H1 (cell line): ENCODE measurements around the gene SPEN. TPM values are rescaled to one million over a fixed set of nuclear protein-coding genes. Genes with fewer than 3 reads are reported as not detected.

Experiments
- CTCF ChIA-PET: fragments of 300-600 bp; sonication (Branson Sonifier 250); formaldehyde crosslinking; loops from one replicate; lab custom pipeline; 2021; ENCODE audit not compliant: partially characterized antibody; lab: Charles Lee
- POLR2A ChIA-PET: fragments of 300-600 bp; sonication (Branson Sonifier 250); formaldehyde crosslinking; loops from one replicate; lab custom pipeline; 2021; ENCODE audit warnings: inconsistent platforms; ENCODE audit not compliant: partially characterized antibody; lab: Charles Lee
- DNase-seq, 2 experiments: peaks; one replicate each; pipeline versions ENCODE4 v3.0.0 to v3.0.0-alpha.2; 2010 to 2022; ENCODE audit warnings: low spot score in 2 of 2, low read depth in 1 of 2, mixed read lengths in 1 of 2
- FAIRE-seq: peaks from 2 replicates; lab custom pipeline; 2011; peaks lifted over from hg19 to GRCh38; lab: Jason Lieb, UNC
- H2AFZ ChIP-seq: 2 replicates; pipeline ENCODE4 v1.8.1; 2012; ENCODE audit warnings: low read length, inconsistent platforms
- H2AK5ac ChIP-seq: 2 replicates; pipeline ENCODE4 v1.6.1; 2013; ENCODE audit warnings: low read depth, low read length
- H2BK120ac ChIP-seq: replicated peaks from 2 replicates; pipeline ENCODE3; 2013; ENCODE audit warnings: low read depth, low read length, inconsistent platforms
- H2BK12ac ChIP-seq: 2 replicates; pipeline ENCODE4 v1.6.1; 2013; ENCODE audit warnings: low read depth, low read length
- H2BK15ac ChIP-seq: 2 replicates; pipeline ENCODE4 v1.6.1; 2013; ENCODE audit warnings: low read length
- H2BK20ac ChIP-seq: 2 replicates; pipeline ENCODE4 v1.6.1; 2013; ENCODE audit warnings: low read length
- H2BK5ac ChIP-seq: 2 replicates; pipeline ENCODE4 v1.6.1; 2013; ENCODE audit warnings: low read depth, low read length
- H3K14ac ChIP-seq: 2 replicates; pipeline ENCODE4 v1.6.1; 2013; ENCODE audit warnings: inconsistent platforms; ENCODE audit not compliant: insufficient read length
- H3K18ac ChIP-seq: 2 replicates; pipeline ENCODE4 v1.6.1; 2013; ENCODE audit warnings: low read length; ENCODE audit errors: extremely low read depth
- H3K23ac ChIP-seq: 2 replicates; pipeline ENCODE4 v1.6.1; 2013; ENCODE audit warnings: inconsistent platforms; ENCODE audit not compliant: insufficient read length
- H3K23me2 ChIP-seq: 2 replicates; pipeline ENCODE4 v1.6.1; 2013; ENCODE audit warnings: low read depth, low read length
- H3K27ac ChIP-seq: 2 replicates; pipeline ENCODE4 v1.6.1; 2011; ENCODE audit warnings: low read depth, low read length, inconsistent platforms
- H3K27me3 ChIP-seq, 4 experiments: replicated peaks in 1 of 4; 1 replicate in 1 of 4; 2 replicates in 3 of 4; pipeline versions ENCODE4 v1.6.1 to v1.8.1; 2011 to 2013; ENCODE audit warnings: low read length in 3 of 4, mild to moderate bottlenecking in 3 of 4, inconsistent platforms in 2 of 4, mixed read lengths in 2 of 4, moderate library complexity in 1 of 4; ENCODE audit not compliant: control insufficient read depth in 3 of 4, insufficient read depth in 3 of 4; ENCODE audit errors: extremely low read depth in 1 of 4
- H3K36me3 ChIP-seq, 4 experiments: 2 replicates each; pipeline versions ENCODE4 v1.6.1 to v1.8.1; 2011 to 2013; ENCODE audit warnings: mild to moderate bottlenecking in 4 of 4, low read length in 3 of 4, moderate library complexity in 2 of 4, control low read depth in 1 of 4, inconsistent platforms in 1 of 4; ENCODE audit not compliant: insufficient read depth in 4 of 4, control insufficient read depth in 2 of 4
- H3K4ac ChIP-seq: replicated peaks from 2 replicates; pipeline ENCODE3; 2013; ENCODE audit warnings: low read length, low read depth, mixed read lengths, inconsistent platforms; ENCODE audit not compliant: insufficient read length
- H3K4me1 ChIP-seq, 4 experiments: replicated peaks in 1 of 4; 1 replicate in 1 of 4; 2 replicates in 3 of 4; pipeline versions ENCODE4 v1.6.1 to v1.8.1; 2011 to 2013; ENCODE audit warnings: low read length in 3 of 4, inconsistent platforms in 2 of 4, mixed read lengths in 1 of 4; ENCODE audit not compliant: insufficient read depth in 4 of 4, control insufficient read depth in 3 of 4
- H3K4me2 ChIP-seq, 2 experiments: 2 replicates each; pipeline versions ENCODE4 v1.6.1 to v1.8.1; 2011 to 2013; ENCODE audit warnings: low read depth in 2 of 2, low read length in 2 of 2, control low read depth in 1 of 2, inconsistent platforms in 1 of 2, mild to moderate bottlenecking in 1 of 2; ENCODE audit not compliant: insufficient read depth in 1 of 2
- H3K4me3 ChIP-seq, 4 experiments: fragments of 200-600, 300-600 bp in 1 of 4; sonication (generic), shearing (Covaris generic), sonication (Bioruptor Twin) in 1 of 4; 2 replicates each; pipeline versions ENCODE4 v1.5.1 to v1.8.1; 2011 to 2016; ENCODE audit warnings: low read length in 4 of 4, low read depth in 3 of 4, control low read depth in 2 of 4, inconsistent platforms in 2 of 4, mild to moderate bottlenecking in 2 of 4, mixed read lengths in 1 of 4, moderate library complexity in 1 of 4; ENCODE audit not compliant: insufficient read depth in 2 of 4; ENCODE audit errors: extremely low read depth in 1 of 4
- H3K56ac ChIP-seq: replicated peaks from 2 replicates; pipeline ENCODE3; 2013; ENCODE audit warnings: low read depth, mild to moderate bottlenecking, mixed read lengths, low read length, inconsistent platforms; ENCODE audit not compliant: insufficient read length
- H3K79me1 ChIP-seq: 2 replicates; pipeline ENCODE4 v1.6.1; 2013; ENCODE audit warnings: low read depth, low read length, control low read depth
- H3K79me2 ChIP-seq, 2 experiments: 2 replicates each; pipeline versions ENCODE4 v1.6.1 to v1.8.1; 2012 to 2013; ENCODE audit warnings: low read length in 2 of 2, mild to moderate bottlenecking in 2 of 2, inconsistent platforms in 1 of 2; ENCODE audit not compliant: insufficient read depth in 2 of 2, control insufficient read depth in 1 of 2
- H3K9ac ChIP-seq, 4 experiments: replicated peaks in 1 of 4; 1 replicate in 1 of 4; 2 replicates in 3 of 4; pipeline versions ENCODE4 v1.6.1 to v1.8.1; 2011 to 2013; ENCODE audit warnings: low read depth in 3 of 4, low read length in 3 of 4, control low read depth in 2 of 4, mild to moderate bottlenecking in 2 of 4, moderate library complexity in 2 of 4, inconsistent platforms in 1 of 4; ENCODE audit errors: extremely low read depth in 1 of 4
- H3K9me3 ChIP-seq, 2 experiments: 2 replicates each; pipeline versions ENCODE4 v1.6.1 to v1.8.1; 2012 to 2013; ENCODE audit warnings: mild to moderate bottlenecking in 2 of 2, moderate library complexity in 2 of 2, control low read depth in 1 of 2, inconsistent platforms in 1 of 2, low read depth in 1 of 2, low read length in 1 of 2, mixed read lengths in 1 of 2; ENCODE audit not compliant: insufficient read depth in 2 of 2
- H4K20me1 ChIP-seq, 2 experiments: replicated peaks in 1 of 2; 2 replicates each; pipeline versions ENCODE3 to v1.8.1; 2011 to 2013; ENCODE audit warnings: inconsistent platforms in 2 of 2, low read length in 2 of 2, mild to moderate bottlenecking in 1 of 2; ENCODE audit not compliant: insufficient read depth in 2 of 2, control insufficient read depth in 1 of 2
- H4K5ac ChIP-seq: 2 replicates; pipeline ENCODE4 v1.6.1; 2013; ENCODE audit warnings: low read length, low read depth, mixed read lengths, inconsistent platforms; ENCODE audit not compliant: insufficient read length
- H4K8ac ChIP-seq: 2 replicates; pipeline ENCODE4 v1.8.0; 2013; ENCODE audit warnings: mild to moderate bottlenecking, moderate library complexity, low read length, inconsistent platforms; ENCODE audit not compliant: insufficient read depth; ENCODE audit errors: extremely low read depth
- H4K91ac ChIP-seq: replicated peaks from 2 replicates; pipeline ENCODE3; 2013; ENCODE audit warnings: low read length, mixed read lengths, inconsistent platforms; ENCODE audit not compliant: insufficient read length
- BACH1 ChIP-seq: IDR thresholded peaks from 2 replicates; pipeline ENCODE4 v1.6.1; 2012; ENCODE audit warnings: low read length, improper control_type of control experiment
- CBX8 ChIP-seq: fragments of 300-800, 300-1000 bp; sonication (generic); IDR thresholded peaks from 2 replicates; pipeline ENCODE4 v1.7.1; 2016; ENCODE audit warnings: low read depth, low read length, borderline replicate concordance
- WGBS, 2 experiments: shearing (Covaris generic) in 1 of 2; methylation state at CpG; one replicate each; pipeline versions ENCODE4 v1.1.6 to v1.1.7; 2013 to 2015; ENCODE audit warnings: low lambda C conversion rate in 2 of 2, mixed read lengths in 2 of 2, inconsistent platforms in 1 of 2, low coverage in 1 of 2, missing lambda C conversion rate in 1 of 2; ENCODE audit not compliant: insufficient replicate concordance in 2 of 2, insufficient coverage in 1 of 2, insufficient read length in 1 of 2; ENCODE audit errors: extremely low coverage in 1 of 2, missing lambda C conversion rate in 1 of 2; 5-methylcytosine and 5-hydroxymethylcytosine counted together
- polyA plus RNA-seq, 7 experiments: library from polyadenylated mRNA; depleted of rRNA in 3 of 7; stranded (reverse) in 5 of 7; unstranded in 2 of 7; fragments of >200 nt in 5 of 7; fragments of 200-250 nt in 2 of 7; gene quantifications; 1 replicate in 5 of 7; 2 replicates in 1 of 7; 4 replicates in 1 of 7; pipeline versions ENCODE4 v1.2.1 to v1.2.3, GENCODE V29; 2011 to 2013; ENCODE audit warnings: missing spikeins in 2 of 7, mixed read lengths in 2 of 7
- total RNA-seq: library from RNA; stranded (reverse); fragmentation: NEBNext Ultra II Directional; extraction: Animal tissue kit (Norgen Biotek cat#: 25700); gene quantifications from 2 replicates; pipeline ENCODE4 v1.2.1, GENCODE V29; 2021

Gene SPEN
- total and polyA plus RNA-seq, 2 of the 8 experiments (the other 6 are each of a cell fraction or from before 2014, with no cell fraction given): 12.5 to 52.1 TPM

DNA sequence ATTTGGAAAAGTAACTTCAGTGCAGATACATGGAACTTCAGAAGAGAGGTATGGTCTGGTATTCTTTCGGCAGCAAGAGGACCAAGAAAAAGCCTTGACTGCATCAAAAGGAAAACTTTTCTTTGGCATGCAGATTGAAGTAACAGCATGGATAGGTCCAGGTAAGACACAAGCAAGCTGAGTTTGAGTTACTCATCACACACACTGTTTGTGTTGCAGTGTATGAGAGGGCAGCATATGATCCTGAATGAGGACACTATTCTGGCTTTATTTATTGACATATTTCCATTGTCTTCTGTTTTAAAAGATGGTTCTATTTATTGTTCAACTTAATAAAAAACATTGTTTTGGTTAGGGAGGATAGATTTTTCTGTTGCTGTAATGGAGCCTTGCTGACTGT lies 63.6 kb downstream of the SPEN start:
- no peak overlapping the region for H3K9ac ChIP-seq
- H3K36me3 ChIP-seq: peaks cover 2 to 36% (median 7%) of the 10 kb centered on the region in 4 experiments; a peak in 6 of 8 replicates
- H2BK12ac ChIP-seq: no peak overlapping the region
- POLR2A ChIA-PET: no interaction called here
- H3K18ac ChIP-seq: no peak overlapping the region
- no peak overlapping the region for H2BK15ac ChIP-seq
- H4K20me1 ChIP-seq: peaks cover 0 to 2% of the 10 kb centered on the region in 2 experiments
- H2AK5ac ChIP-seq: no peak overlapping the region
- H4K5ac ChIP-seq: no peak overlapping the region
- no peaks in the 10 kb centered on the region; the same call in 1 of the 2 replicates for H3K79me1 ChIP-seq
- H3K79me2 ChIP-seq: peaks cover 0 to 26% of the 10 kb centered on the region in 2 experiments; a peak in 2 of 4 replicates
- no peak overlapping the region for H3K4ac ChIP-seq
- no peak overlapping the region for H3K56ac ChIP-seq
- no peak for DNase-seq
- H2BK5ac ChIP-seq: no peak overlapping the region
- no peak overlapping the region for H2BK20ac ChIP-seq
- H4K91ac ChIP-seq: no peak overlapping the region
- no peak for FAIRE-seq
- H3K4me2 ChIP-seq: no peak overlapping the region
- H4K8ac ChIP-seq: no peak overlapping the region
- H3K23ac ChIP-seq: no peak overlapping the region
- CTCF ChIA-PET: interaction anchor here (0.6 to 1.4 kb wide), 2 partner anchors 14 to 89 kb away, joined by 4 read pairs; no protein-coding TSS in a partner anchor
- no peak overlapping the region for H3K4me3 ChIP-seq
- no peak overlapping the region for H2BK120ac ChIP-seq
- no peaks in the 10 kb centered on the region for H3K27me3 ChIP-seq
- WGBS, 2 experiments: 92% methylated on average over 1 of the region's 1 CpG; no CpG with 5 or more reads in 1 of the 2 experiments
- no peaks in the 10 kb centered on the region for H3K23me2 ChIP-seq
- H3K27ac ChIP-seq: no peak overlapping the region
- H3K4me1 ChIP-seq: no peaks in the 10 kb centered on the region
- H3K14ac ChIP-seq: no peak overlapping the region
- no peak overlapping the region for H2AFZ ChIP-seq
- no peaks in the 10 kb centered on the region for H3K9me3 ChIP-seq
- TF ChIP-seq CBX8: no peak
- TF ChIP-seq BACH1: no peak
